Testis (tissue), 2 donors: ENCODE data around the gene NCAM2.

Source experiments
- CTCF ChIP-seq, 3 experiments: fragments of 450-650 bp in 2 of 3; fragments of 200-600 bp in 1 of 3; sonication (generic) in 1 of 3; IDR thresholded peaks; one replicate each; pipeline ENCODE4 v1.5.1; 2016 to 2019; ENCODE audit warnings: antibody characterized with exemption in 3 of 3, mild to moderate bottlenecking in 2 of 3, moderate library complexity in 1 of 3
- POLR2A ChIP-seq: fragments of 450-650 bp; IDR thresholded peaks from one replicate; pipeline ENCODE4 v1.6.1; 2017; ENCODE audit warnings: antibody characterized with exemption, mild to moderate bottlenecking, moderate library complexity

DNA sequence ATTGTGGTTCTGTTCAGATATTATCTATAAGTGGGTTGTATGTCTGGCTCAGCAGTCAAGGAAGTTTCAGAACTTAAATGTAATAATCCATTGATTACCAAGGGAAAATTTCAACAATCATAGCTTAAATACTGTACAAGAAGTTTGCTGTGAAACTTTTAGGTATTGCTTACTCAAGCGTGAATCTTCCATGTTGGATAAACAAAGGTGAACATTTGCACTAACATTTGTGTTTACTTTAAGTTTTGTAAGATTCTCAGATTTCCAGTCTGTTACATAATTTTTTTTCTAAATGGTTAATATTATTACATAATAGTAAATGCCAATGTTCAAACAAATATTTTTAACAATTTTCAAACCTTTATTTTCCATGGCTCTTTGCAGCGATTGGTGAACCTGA lies 285.6 kb downstream of the NCAM2 start:
- TF ChIP-seq CTCF (IDR thresholded peaks at IDR 0.05) (no peak), POLR2A (no peak)
